Natural killer cell treated with Interleukin-12 subunit alpha and Interleukin-12 subunit beta and Interleukin-15 and Interleukin-18, amount 100 ng/mL, for 72 hours (primary cell): ENCODE data around the gene TRIL. TPM values are rescaled to one million over a fixed set of nuclear protein-coding genes. Genes with fewer than 3 reads are reported as not detected.

Experiments used
- ATAC-seq, 2 donors: fragments of 150-1000 bp; cut with Tn5 transposase in 1 of 2; sonication (Bioruptor Pico), chemical (Tn5 transposase) in 1 of 2; 2 replicates each; pipeline ENCODE4 v1.10.0; 2021
- DNase-seq: peaks from one replicate; pipeline ENCODE4 v3.0.0; 2022; ENCODE audit warnings: low spot score
- H3K27ac Mint-ChIP-seq, 2 donors: 1 replicate in 1 of 2; 2 replicates in 1 of 2; pipeline ENCODE4 v1.8.0; 2022; ENCODE audit warnings: mixed read lengths in 2 of 2, mild to moderate bottlenecking in 1 of 2, moderate library complexity in 1 of 2
- H3K27me3 Mint-ChIP-seq, 2 donors: 1 replicate in 1 of 2; 2 replicates in 1 of 2; pipeline ENCODE4 v1.8.0; 2022; ENCODE audit warnings: mixed read lengths in 2 of 2
- H3K36me3 Mint-ChIP-seq: one replicate; pipeline ENCODE4 v1.8.0; 2022; ENCODE audit warnings: mixed read lengths
- H3K4me1 Mint-ChIP-seq, 2 donors: 1 replicate in 1 of 2; 2 replicates in 1 of 2; pipeline ENCODE4 v1.8.0; 2022; ENCODE audit warnings: low read depth in 2 of 2, mixed read lengths in 2 of 2, mild to moderate bottlenecking in 1 of 2
- H3K4me3 Mint-ChIP-seq: one replicate; pipeline ENCODE4 v1.8.0; 2022; ENCODE audit warnings: mixed read lengths
- H3K9me3 Mint-ChIP-seq: 2 replicates; pipeline ENCODE4 v1.8.0; 2022; ENCODE audit warnings: mixed read lengths
- total RNA-seq, 2 donors: library from RNA; stranded (reverse); gene quantifications; one replicate each; pipeline ENCODE4 v1.2.3, GENCODE V29; 2022

Gene TRIL
- total RNA-seq, 2 donors from 2014 or later: 0.11 TPM; not detected in 1

DNA sequence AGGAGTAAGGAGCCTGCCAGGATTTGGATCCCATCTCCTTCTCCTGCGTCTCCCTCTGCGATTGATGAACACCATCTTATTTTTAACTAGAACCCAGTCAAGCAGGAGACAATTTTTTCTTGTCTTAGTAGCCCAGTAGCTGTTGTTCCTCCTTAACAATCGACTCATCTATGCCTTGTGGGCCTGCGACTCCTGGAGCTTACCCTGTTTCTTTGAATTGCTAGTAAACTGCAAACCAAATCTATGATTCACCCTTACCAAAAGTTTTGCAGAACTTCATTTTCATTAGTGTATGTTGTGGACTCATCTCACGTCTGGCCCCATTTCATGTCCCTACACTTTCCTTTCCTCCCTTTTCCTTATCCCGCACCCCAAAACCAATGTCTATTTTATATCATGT, 37.7 kb downstream of the TRIL start:
- Mint-ChIP-seq H3K4me1 (peaks cover 13 to 15% of the 10 kb centered on the region in 2 donors), H3K9me3 (no peaks in the 10 kb centered on the region), H3K4me3 (no peak overlapping the region), H3K27me3 (peaks cover 5 to 8% of the 10 kb centered on the region in 2 donors), H3K36me3 (no peaks in the 10 kb centered on the region), H3K27ac (no peak overlapping the region)
- ATAC-seq (no peak), DNase-seq (no peak)

DNA sequence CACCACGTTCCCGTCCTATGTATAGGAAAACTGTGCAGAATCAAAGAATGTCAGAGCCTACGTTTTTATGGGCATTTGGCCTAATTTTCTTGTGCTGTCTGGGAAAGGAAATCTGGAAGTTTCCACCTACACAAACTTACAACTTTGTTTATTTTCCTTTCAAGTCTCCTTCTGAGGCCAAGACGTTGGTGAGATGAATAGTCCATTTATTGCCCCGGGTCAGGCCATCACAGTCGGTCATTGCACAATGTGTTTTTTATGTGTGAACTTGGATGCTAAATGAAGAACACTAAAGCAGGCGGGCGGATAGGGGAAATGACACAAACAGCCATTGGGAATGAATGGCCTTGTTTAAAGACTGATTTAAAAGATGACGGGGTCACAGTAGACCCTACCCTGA, 38.6 kb downstream of the TRIL start:
- Mint-ChIP-seq H3K4me1 (peaks cover 13 to 15% of the 10 kb centered on the region in 2 donors), H3K36me3 (no peaks in the 10 kb centered on the region), H3K4me3 (no peak overlapping the region), H3K27me3 (peaks cover 4 to 5% of the 10 kb centered on the region in 2 donors), H3K27ac (no peak overlapping the region), H3K9me3 (no peaks in the 10 kb centered on the region)
- ATAC-seq (no peak), DNase-seq (no peak)

DNA sequence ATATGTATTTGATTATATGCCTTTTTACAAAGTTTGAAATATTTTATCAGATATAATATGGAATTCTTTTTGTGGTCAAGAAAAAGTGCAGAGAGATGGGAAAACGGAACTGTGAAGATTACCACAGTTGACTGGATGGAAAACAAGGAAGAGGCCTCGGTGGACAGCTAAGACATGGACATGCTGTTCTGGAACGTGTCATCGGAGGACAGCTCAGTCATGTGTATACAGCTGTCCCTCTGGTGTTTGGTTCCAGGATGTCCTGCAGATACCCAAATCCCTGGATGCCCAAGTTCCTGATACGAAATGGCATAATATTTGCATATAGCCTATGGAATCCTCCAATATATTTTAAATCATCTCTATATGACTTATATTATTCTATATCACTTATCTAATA, 49.4 kb downstream of the TRIL start:
- Mint-ChIP-seq H3K27ac (no peak overlapping the region), H3K27me3 (peaks cover 18 to 27% of the 10 kb centered on the region in 2 donors), H3K36me3 (no peaks in the 10 kb centered on the region), H3K4me3 (no peak overlapping the region), H3K4me1 (no peaks in the 10 kb centered on the region), H3K9me3 (no peaks in the 10 kb centered on the region)
- DNase-seq (no peak), ATAC-seq (no peak)

DNA sequence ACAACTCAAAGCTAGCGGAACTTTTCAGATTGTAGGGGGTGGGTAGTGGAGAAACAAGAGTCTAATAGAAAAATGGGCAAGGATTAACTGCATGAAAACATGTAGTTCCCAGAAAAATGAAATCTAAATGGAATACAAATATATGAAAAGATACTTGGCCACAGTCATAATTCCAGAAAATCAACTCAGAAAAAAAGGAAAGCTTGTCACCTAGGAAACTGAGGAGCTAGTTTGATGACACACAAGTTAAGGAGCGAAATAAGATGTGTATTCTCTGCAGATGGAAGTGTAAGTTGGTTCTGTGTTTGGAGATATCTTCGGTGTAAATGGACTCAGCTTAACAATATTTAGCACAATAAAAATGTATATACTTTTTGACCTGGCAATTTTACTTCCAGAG, 52.7 kb downstream of the TRIL start:
- H3K27ac Mint-ChIP-seq: no peak overlapping the region
- no peaks in the 10 kb centered on the region for H3K36me3 Mint-ChIP-seq
- no peaks in the 10 kb centered on the region for H3K9me3 Mint-ChIP-seq
- no peak overlapping the region for H3K4me3 Mint-ChIP-seq
- H3K4me1 Mint-ChIP-seq: no peaks in the 10 kb centered on the region
- peaks cover 18 to 29% of the 10 kb centered on the region in 2 donors for H3K27me3 Mint-ChIP-seq
- ATAC-seq (no peak), DNase-seq (no peak)

DNA sequence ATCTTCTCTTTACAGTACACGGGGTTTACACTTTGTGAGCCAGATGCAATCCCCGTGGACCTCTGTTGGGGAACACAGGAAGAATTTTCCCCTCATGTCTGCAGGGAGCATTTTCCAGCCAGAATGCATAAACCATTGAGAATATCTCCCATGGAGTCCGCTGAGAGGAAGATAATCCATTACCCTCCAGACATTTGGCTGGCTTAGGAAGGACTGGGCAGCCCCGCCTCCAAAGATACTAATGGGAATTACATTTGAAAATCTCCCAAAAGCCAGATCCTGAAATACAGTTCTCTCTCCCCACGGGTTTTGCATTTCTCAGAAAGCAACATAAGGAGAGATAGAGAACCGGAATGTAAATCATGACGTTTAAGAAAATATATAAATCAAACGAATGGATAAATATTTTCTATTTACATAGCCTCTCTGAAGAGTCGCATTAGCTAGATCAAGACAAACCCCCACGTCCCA, 53.5 kb downstream of the TRIL start:
- Mint-ChIP-seq H3K27me3 (peaks cover 21 to 36% of the 10 kb centered on the region in 2 donors), H3K4me3 (no peak overlapping the region), H3K4me1 (no peaks in the 10 kb centered on the region), H3K27ac (no peak overlapping the region), H3K9me3 (no peaks in the 10 kb centered on the region), H3K36me3 (no peaks in the 10 kb centered on the region)
- ATAC-seq: no peak
- DNase-seq: no peak

DNA sequence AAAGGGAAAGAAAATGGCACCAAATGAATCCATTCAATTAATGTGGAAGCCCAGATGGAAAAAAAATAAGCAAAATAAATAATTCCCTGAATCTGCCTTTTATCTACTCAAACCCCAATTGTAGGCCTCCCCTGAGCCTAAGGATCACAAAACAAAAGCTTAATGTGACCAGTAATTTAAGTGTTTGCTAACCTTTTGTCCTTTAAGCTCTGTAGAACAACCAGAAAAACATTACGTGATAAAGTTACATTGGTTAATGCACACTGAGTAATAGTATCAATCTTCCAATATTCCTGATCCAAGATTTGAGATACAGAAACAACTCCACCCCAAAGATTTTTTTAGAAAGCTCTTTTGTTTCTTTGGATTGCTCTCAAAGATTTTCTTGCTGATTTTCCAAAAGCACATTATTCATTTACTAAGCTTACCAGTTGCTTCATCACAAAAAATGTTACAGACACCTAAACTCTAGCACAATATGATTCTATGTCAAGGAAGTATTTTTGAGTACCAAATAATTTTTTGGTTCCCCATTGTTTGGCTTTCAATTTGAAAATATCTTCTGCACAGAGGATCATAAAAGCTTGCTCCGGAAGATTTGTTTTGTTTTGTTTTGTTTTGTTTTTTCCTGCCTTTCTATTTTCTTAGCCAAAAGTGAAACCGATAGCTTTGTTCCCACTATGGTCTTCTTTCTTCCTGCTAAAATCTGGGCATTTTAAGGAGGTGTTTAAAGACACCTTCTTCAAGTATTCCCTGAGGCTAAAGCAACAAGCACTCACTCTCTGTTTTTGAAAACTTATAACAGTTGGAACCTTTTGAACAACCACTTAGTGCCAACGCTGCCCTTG, 54.2 kb downstream of the TRIL start:
- no peak for DNase-seq
- Mint-ChIP-seq H3K36me3 (no peaks in the 10 kb centered on the region), H3K27ac (no peak overlapping the region), H3K27me3 (peaks cover 21 to 36% of the 10 kb centered on the region in 2 donors), H3K4me3 (no peak overlapping the region), H3K9me3 (no peaks in the 10 kb centered on the region), H3K4me1 (no peaks in the 10 kb centered on the region)
- no peak for ATAC-seq

Other genes with a start within 250 kb of the TRIL start
- 1 to 10 TPM in 1 of 2 donors, not detected in 1; 1.4 TPM for gene CPVL, start 188.2 kb upstream of the TRIL start, total RNA-seq
- 1 to 10 TPM in 1 of 2 donors, under 1 TPM in 1; 0.70 to 2.1 TPM for gene CHN2, start 236.4 kb upstream of the TRIL start, total RNA-seq